Brain microvascular endothelial cell (primary cell): Measurements from ENCODE around the gene LMBR1.
"Not testable (repeated sequence)": the region's sequence is repeated elsewhere in the genome, so short reads cannot be mapped to it uniquely, and the experiment has no call there.

ENCODE experiments used
- DNase-seq: peaks from one replicate; pipeline ENCODE4 v3.0.0-alpha.2; 2020
- H3K27ac ChIP-seq: fragments of 250-450 bp; sonication (Bioruptor Pico); 2 replicates; pipeline ENCODE4 v1.5.1; 2020; ENCODE audit warnings: mild to moderate bottlenecking, moderate library complexity
- H3K27me3 ChIP-seq: fragments of 250-450 bp; sonication (Bioruptor Pico); replicated peaks from 2 replicates; pipeline ENCODE4 v1.5.1; 2020; ENCODE audit warnings: mild to moderate bottlenecking
- H3K36me3 ChIP-seq: fragments of 250-450 bp; sonication (Bioruptor Pico); replicated peaks from 2 replicates; pipeline ENCODE4 v1.5.1; 2020; ENCODE audit warnings: mild to moderate bottlenecking
- H3K4me3 ChIP-seq: 2 replicates; pipeline ENCODE4 v1.5.1; 2011; ENCODE audit warnings: low read depth, mild to moderate bottlenecking, control low read depth, low read length, moderate library complexity
- CTCF ChIP-seq: IDR thresholded peaks from 2 replicates; pipeline ENCODE4 v1.5.1; 2011; ENCODE audit warnings: low read depth, mild to moderate bottlenecking, moderate library complexity, low read length, control low read depth, inconsistent platforms; ENCODE audit errors: missing control alignments
- in situ Hi-C: cut with HindIII; loops from 2 replicates; pipeline ENCODE4 v1.10.0; 2017; ENCODE audit warnings: low sequenced_read_pairs, low pct_ligation_motif_present

LMBR1 gene

GRCh38 chr7:156932006-156932405 is 39.0 kb upstream of the LMBR1 start:
- in situ Hi-C loops: no loop called here
- no peaks in the 10 kb centered on the region for H3K36me3 ChIP-seq
- peak; percentile 20 for DNase-seq
- H3K4me3 ChIP-seq: no peak overlapping the region
- H3K27ac ChIP-seq: no peak overlapping the region
- H3K27me3 ChIP-seq: no peaks in the 10 kb centered on the region
- TF ChIP-seq CTCF: no peak

DNA sequence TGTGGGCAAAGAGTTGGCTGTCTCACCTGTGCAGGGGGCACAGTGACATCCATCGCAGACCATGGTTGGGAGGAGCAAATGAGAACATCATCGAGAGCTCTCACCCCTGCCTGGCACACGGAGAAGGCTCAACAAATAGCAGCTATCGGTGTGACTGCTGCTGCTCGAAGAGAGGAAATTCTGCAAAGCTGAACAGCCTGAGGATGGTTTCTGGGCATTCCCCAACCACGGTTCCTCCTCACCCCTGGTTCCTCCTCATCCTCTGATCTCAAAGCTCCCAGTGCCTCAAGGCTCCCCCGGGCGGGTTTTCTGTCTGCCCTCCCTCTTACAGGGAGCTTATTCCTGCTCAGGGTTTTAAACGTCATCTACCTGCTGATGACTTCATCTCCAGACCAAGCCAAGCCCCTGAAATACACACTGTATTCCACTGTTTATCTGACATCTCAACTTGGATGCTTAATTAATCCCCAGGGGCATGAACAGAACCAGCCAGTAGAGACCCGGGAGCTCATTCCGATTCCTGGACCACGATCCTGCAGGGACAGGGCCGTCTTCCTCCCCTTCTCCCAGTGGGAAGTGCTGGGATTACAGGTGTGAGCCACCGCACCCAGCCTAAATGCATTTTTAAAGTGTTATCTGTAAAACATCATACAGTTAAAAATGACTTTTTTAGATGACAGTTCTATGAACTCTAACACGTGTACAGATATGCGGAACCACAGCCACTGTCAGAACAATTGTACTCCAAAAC is 37.0 kb upstream of the LMBR1 start:
- TF ChIP-seq CTCF: no peak
- Histone ChIP-seq H3K4me3 (no peak overlapping the region), H3K36me3 (no peaks in the 10 kb centered on the region), H3K27ac (no peak overlapping the region), H3K27me3 (no peaks in the 10 kb centered on the region)
- in situ Hi-C loops: no loop called here
- DNase-seq: no peak

GRCh38 chr7:156928406-156928747 is 35.4 kb upstream of the LMBR1 start:
- in situ Hi-C loops: no loop called here
- no peak for DNase-seq
- TF ChIP-seq CTCF: no peak
- H3K27ac ChIP-seq: no peak overlapping the region
- no peaks in the 10 kb centered on the region for H3K27me3 ChIP-seq
- no peaks in the 10 kb centered on the region for H3K36me3 ChIP-seq
- H3K4me3 ChIP-seq: no peak overlapping the region

DNA sequence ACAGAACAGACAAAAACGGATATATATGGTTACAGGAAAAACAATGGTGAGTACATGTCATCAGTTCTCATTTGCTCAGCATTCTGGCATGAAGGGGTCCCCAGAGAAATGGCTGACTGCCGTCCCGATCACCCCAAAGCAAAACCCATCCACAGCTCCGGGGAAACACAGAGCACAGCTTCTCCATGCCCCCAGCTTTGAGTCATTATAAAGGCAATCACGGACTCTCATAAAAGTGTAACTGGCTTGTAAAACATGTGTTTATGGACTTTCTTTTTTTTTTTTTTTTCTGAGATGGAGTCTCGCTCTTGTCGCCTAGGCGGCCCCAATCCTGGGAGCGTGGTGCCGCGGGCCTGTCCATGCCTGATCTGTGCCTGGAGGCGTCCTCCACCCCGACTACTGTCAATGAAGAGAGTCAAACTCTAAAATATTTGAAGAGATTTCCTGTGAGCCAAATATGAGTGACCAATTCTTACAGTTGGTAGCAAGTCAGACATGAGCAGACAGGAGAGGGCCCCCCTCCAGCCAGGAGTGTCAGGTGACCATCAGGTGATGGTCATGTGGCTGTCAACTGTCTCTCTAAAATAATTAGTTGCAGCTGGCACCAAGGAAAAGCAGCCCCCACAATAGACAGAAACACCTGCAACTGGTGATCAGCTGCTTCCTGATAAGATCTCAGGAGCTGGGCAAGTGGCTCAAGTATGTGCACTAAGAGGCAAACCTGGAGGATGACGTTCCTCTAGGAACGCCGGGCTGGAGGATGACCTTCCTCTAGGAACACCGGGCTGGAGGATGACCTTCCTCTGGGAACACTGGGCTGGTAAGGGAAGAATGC is 34.8 kb upstream of the LMBR1 start:
- DNase-seq: no peak
- no peak for TF ChIP-seq CTCF
- Histone ChIP-seq H3K4me3 (no peak overlapping the region), H3K27me3 (no peaks in the 10 kb centered on the region), H3K36me3 (no peaks in the 10 kb centered on the region), H3K27ac (no peak overlapping the region)
- in situ Hi-C loops: no loop called here

DNA sequence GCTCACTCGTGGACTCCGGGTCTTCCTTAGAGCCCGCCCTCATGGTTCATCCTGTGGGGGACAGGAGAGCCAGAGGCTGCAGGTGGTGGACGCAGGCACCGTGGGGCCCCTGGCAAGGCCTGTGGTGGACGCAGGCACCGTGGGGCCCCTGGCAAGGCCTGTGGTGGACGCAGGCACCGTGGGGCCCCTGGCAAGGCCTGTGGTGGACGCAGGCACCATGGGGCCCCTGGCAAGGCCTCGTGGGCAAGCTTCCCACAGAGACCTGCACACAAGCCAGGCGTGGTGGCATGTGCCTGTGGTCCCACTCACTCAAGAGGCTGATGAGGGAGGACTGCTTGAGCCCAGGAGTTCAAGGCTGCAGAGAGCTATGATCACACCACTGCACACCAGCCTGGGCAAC is 32.8 kb upstream of the LMBR1 start:
- in situ Hi-C loops, DNase-seq, H3K27ac ChIP-seq: not testable (repeated sequence)

DNA sequence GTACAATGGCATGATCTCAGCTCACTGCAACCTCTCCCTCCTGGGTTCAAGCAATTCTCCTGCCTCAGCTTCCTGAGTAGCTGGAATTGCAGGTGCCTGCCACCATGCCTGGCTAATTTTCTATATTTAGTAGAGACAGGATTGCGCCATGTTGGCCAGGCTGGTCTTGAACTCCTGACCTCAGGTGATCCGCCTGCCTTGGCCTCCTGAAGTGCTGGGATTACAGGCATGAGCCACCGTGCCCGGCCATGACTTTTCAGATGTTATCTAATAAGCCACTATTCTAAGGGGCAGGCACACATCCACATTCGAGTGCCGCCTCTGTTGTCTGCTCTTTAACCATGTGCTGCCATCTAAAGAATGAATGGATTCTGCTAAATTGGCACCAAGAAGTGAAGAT is 29.3 kb upstream of the LMBR1 start:
- in situ Hi-C loops, H3K27ac ChIP-seq, DNase-seq, H3K36me3 ChIP-seq, H3K27me3 ChIP-seq, H3K4me3 ChIP-seq: not testable (repeated sequence)

More for the DNA sequence above, 32.8 kb upstream of the LMBR1 start:
- H3K36me3 ChIP-seq, H3K27me3 ChIP-seq, H3K4me3 ChIP-seq: not testable (repeated sequence)

- DNase-seq, H3K4me3 ChIP-seq, H3K27ac ChIP-seq, in situ Hi-C loops, H3K36me3 ChIP-seq, H3K27me3 ChIP-seq: not testable (repeated sequence)
These were observed 27.7 kb upstream of the LMBR1 start for GRCh38 chr7:156920487-156921373.
